ENCODE measurements around the gene FAM53B. TPM values are rescaled to one million over a fixed set of nuclear protein-coding genes. Genes with fewer than 3 reads are reported as not detected.

FAM53B gene
- total RNA-seq, 6 experiments from 2014 or later, result 4.4 to 10.8 (median 4.8) TPM

- ATAC-seq (peak in 1 of 4 donors; percentile 16), DNase-seq (no peak)
- TF ChIP-seq, protein P1, sequence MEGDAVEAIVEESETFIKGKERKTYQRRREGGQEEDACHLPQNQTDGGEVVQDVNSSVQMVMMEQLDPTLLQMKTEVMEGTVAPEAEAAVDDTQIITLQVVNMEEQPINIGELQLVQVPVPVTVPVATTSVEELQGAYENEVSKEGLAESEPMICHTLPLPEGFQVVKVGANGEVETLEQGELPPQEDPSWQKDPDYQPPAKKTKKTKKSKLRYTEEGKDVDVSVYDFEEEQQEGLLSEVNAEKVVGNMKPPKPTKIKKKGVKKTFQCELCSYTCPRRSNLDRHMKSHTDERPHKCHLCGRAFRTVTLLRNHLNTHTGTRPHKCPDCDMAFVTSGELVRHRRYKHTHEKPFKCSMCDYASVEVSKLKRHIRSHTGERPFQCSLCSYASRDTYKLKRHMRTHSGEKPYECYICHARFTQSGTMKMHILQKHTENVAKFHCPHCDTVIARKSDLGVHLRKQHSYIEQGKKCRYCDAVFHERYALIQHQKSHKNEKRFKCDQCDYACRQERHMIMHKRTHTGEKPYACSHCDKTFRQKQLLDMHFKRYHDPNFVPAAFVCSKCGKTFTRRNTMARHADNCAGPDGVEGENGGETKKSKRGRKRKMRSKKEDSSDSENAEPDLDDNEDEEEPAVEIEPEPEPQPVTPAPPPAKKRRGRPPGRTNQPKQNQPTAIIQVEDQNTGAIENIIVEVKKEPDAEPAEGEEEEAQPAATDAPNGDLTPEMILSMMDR (IDR thresholded peaks at IDR 0.05), result no peak
- TF ChIP-seq POLR2A (IDR thresholded peaks at IDR 0.05), result no peak
- Histone ChIP-seq H3K4me3 (no peak overlapping the region), H3K27ac (no peak overlapping the region), H3K4me1 (peaks cover 0 to 4% (median 0%) of the 10 kb centered on the region in 4 donors), H3K27me3 (no peaks in the 10 kb centered on the region), H3K9me3 (no peaks in the 10 kb centered on the region), H3K36me3 (no peaks in the 10 kb centered on the region)
- WGBS (ENCODE audit: insufficient coverage, low coverage, low lambda C conversion rate, missing lambda C conversion rate), result 68% methylated on average over 9 of the region's 9 CpGs
- intact Hi-C loops (cut with DNase I), result no loop called here
Measured at GRCh38 chr10:124657806-124658205, 86.4 kb downstream of the FAM53B start.

DNA sequence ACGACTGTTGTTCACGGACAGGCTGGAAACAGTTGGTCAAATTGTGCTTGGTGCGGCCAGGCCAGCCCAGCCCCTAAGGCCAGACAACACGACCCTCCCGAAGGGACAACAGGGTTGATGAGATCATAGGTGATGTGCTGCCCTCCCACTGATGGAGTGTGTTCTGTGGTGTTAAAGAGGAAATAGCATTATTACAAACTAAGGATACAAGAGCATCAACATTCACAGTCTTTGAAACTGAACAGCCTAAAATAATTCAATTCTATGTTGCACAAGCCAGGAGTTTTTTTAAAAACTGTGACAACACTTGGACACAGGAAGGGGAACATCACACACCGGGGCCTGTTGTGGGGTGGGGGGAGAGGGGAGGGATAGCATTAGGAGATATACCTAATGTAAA is 87.6 kb downstream of the FAM53B start:
- Histone ChIP-seq H3K36me3 (no peaks in the 10 kb centered on the region), H3K4me3 (no peak overlapping the region), H3K27me3 (no peaks in the 10 kb centered on the region), H3K4me1 (peaks cover 0 to 4% (median 0%) of the 10 kb centered on the region in 4 donors), H3K9me3 (no peaks in the 10 kb centered on the region), H3K27ac (no peak overlapping the region)
- ATAC-seq (no peak), DNase-seq (no peak)
- WGBS (ENCODE audit: insufficient coverage, low coverage, low lambda C conversion rate, missing lambda C conversion rate), result 65% methylated on average over 4 of the region's 6 CpGs
- TF ChIP-seq, protein P1 (IDR thresholded peaks at IDR 0.05), result no peak
- TF ChIP-seq POLR2A (IDR thresholded peaks at IDR 0.05), result no peak
- intact Hi-C loops (cut with DNase I), result no loop called here

- no peaks in the 10 kb centered on the region for H3K36me3 ChIP-seq
- H3K27me3 ChIP-seq, result no peaks in the 10 kb centered on the region
- TF ChIP-seq, protein P1 (IDR thresholded peaks at IDR 0.05), result no peak
- no peak for TF ChIP-seq POLR2A (IDR thresholded peaks at IDR 0.05)
- no peak for ATAC-seq
- DNase-seq, result no peak
- WGBS (ENCODE audit: insufficient coverage, low coverage, low lambda C conversion rate, missing lambda C conversion rate), result 100% methylated on average over 1 of the region's 7 CpGs
- intact Hi-C loops (cut with DNase I), result no loop called here
- no peak overlapping the region for H3K27ac ChIP-seq
- no peak overlapping the region for H3K4me3 ChIP-seq
- H3K4me1 ChIP-seq, result peaks cover 0 to 4% (median 0%) of the 10 kb centered on the region in 4 donors
- H3K9me3 ChIP-seq, result no peaks in the 10 kb centered on the region
Measured at GRCh38 chr10:124656113-124656490, 88.1 kb downstream of the FAM53B start.

- ATAC-seq, result no peak
- Histone ChIP-seq H3K36me3 (no peaks in the 10 kb centered on the region), H3K27ac (no peak overlapping the region), H3K9me3 (no peaks in the 10 kb centered on the region), H3K4me3 (no peak overlapping the region), H3K4me1 (peaks cover 0 to 4% (median 0%) of the 10 kb centered on the region in 4 donors), H3K27me3 (no peaks in the 10 kb centered on the region)
- TF ChIP-seq POLR2A (IDR thresholded peaks at IDR 0.05), result no peak
- TF ChIP-seq, protein P1 (IDR thresholded peaks at IDR 0.05), result no peak
- WGBS (ENCODE audit: insufficient coverage, low coverage, low lambda C conversion rate, missing lambda C conversion rate), result 91% methylated on average over 10 of the region's 13 CpGs
- DNase-seq, result no peak
- intact Hi-C loops (cut with DNase I), result no loop called here
Measured at GRCh38 chr10:124655191-124656112, 88.7 kb downstream of the FAM53B start.
